NK-92 (cell line): Measurements from ENCODE around the gene EIF5.

Experiments used
- DNase-seq: peaks from one replicate; lab custom pipeline; 2025; ENCODE audit not compliant: unreplicated experiment; lab: John Stamatoyannopoulos, UW

Gene EIF5

GRCh38 chr14:103366741-103367140 is 32.7 kb downstream of the EIF5 start:
- no peak for DNase-seq

GRCh38 chr14:103367995-103368394 is 34.0 kb downstream of the EIF5 start:
- DNase-seq = no peak

- no peak for DNase-seq
These were observed 36.0 kb downstream of the EIF5 start for GRCh38 chr14:103370087-103370486.

GRCh38 chr14:103372017-103372416 is 38.0 kb downstream of the EIF5 start:
- no peak for DNase-seq

GRCh38 chr14:103372552-103373304 is 38.7 kb downstream of the EIF5 start:
- DNase-seq = no peak

GRCh38 chr14:103374121-103374520 is 40.1 kb downstream of the EIF5 start:
- no peak for DNase-seq

- DNase-seq = no peak
These were observed 43.5 kb downstream of the EIF5 start for GRCh38 chr14:103377522-103378037.

GRCh38 chr14:103378038-103378854 is 44.2 kb downstream of the EIF5 start:
- no peak for DNase-seq

- no peak for DNase-seq
These were observed 46.8 kb downstream of the EIF5 start for GRCh38 chr14:103380719-103381377.

- no peak for DNase-seq
These were observed 48.3 kb downstream of the EIF5 start for GRCh38 chr14:103382376-103382775.

GRCh38 chr14:103384450-103385151 is 50.6 kb downstream of the EIF5 start:
- no peak for DNase-seq

- peak; percentile 71 for DNase-seq
These were observed 51.3 kb downstream of the EIF5 start, which contains the start of gene MARK3 for GRCh38 chr14:103385152-103385928. MARK3 (plus strand) TSS chr14:103385415; CDS start chr14:103386030, 615 bp downstream.

- DNase-seq = no peak
These were observed 52.1 kb downstream of the EIF5 start for GRCh38 chr14:103385929-103386712.

GRCh38 chr14:103386713-103387329 is 52.8 kb downstream of the EIF5 start:
- DNase-seq = no peak

- no peak for DNase-seq
These were observed 54.6 kb downstream of the EIF5 start for GRCh38 chr14:103388664-103389063.

- DNase-seq = no peak
These were observed 56.6 kb downstream of the EIF5 start for GRCh38 chr14:103390605-103391004.

- DNase-seq = no peak
These were observed 57.0 kb downstream of the EIF5 start for GRCh38 chr14:103391048-103391447.

GRCh38 chr14:103392106-103392505 is 58.1 kb downstream of the EIF5 start:
- DNase-seq = no peak

GRCh38 chr14:103392572-103392971 is 58.5 kb downstream of the EIF5 start:
- no peak for DNase-seq
